Kasumi-1 (cell line): Measurements from ENCODE around the gene TIMM13.
"Not testable (repeated sequence)": the region's sequence is repeated elsewhere in the genome, so short reads cannot be mapped to it uniquely, and the experiment has no call there.

Experiments
- DNase-seq, 2 experiments: peaks; one replicate each; lab custom pipeline; 2025; lab: John Stamatoyannopoulos, UW

TIMM13 gene

GRCh38 chr19:2427429-2428320 lies at the start of gene TIMM13:
TSS of gene TIMM13 (minus strand) at chr19:2427586. CDS start at chr19:2427533, 53 bp downstream.
- DNase-seq: peak; percentile 88 to 89

GRCh38 chr19:2476451-2477140 lies 49.2 kb upstream of the TIMM13 start:
- peak; percentile 36 to 40 for DNase-seq

GRCh38 chr19:2475702-2476450 lies 48.5 kb upstream of the TIMM13 start, which contains the start of gene GADD45B:
TSS of gene GADD45B (plus strand) at chr19:2476127. CDS start at chr19:2476359, 232 bp downstream.
- peak; percentile 93 to 95 for DNase-seq

GRCh38 chr19:2475018-2475701 lies 47.8 kb upstream of the TIMM13 start:
- DNase-seq: peak; percentile 44 to 49

GRCh38 chr19:2474232-2475017 lies 47.0 kb upstream of the TIMM13 start:
- DNase-seq: peak; percentile 71 to 79

GRCh38 chr19:2469915-2470200 lies 42.5 kb upstream of the TIMM13 start:
- DNase-seq: not testable (repeated sequence)

GRCh38 chr19:2469102-2469914 lies 41.9 kb upstream of the TIMM13 start:
- DNase-seq: peak; percentile 16 to 20

- no peak for DNase-seq
These were observed 41.2 kb upstream of the TIMM13 start for GRCh38 chr19:2468596-2468995.

- DNase-seq: no peak
These were observed 37.0 kb upstream of the TIMM13 start for GRCh38 chr19:2464389-2464788.

- DNase-seq: not testable (repeated sequence)
These were observed 36.3 kb upstream of the TIMM13 start for GRCh38 chr19:2463694-2464093.

- no peak for DNase-seq
These were observed 35.4 kb upstream of the TIMM13 start for GRCh38 chr19:2462635-2463421.

- peak; percentile 49 to 54 for DNase-seq
These were observed 34.6 kb upstream of the TIMM13 start for GRCh38 chr19:2461751-2462634.

- no peak for DNase-seq
These were observed 32.9 kb upstream of the TIMM13 start for GRCh38 chr19:2460245-2460644.

GRCh38 chr19:2458776-2459175 lies 31.4 kb upstream of the TIMM13 start:
- not testable (repeated sequence) for DNase-seq

GRCh38 chr19:2458054-2458453 lies 30.7 kb upstream of the TIMM13 start:
- no peak for DNase-seq

GRCh38 chr19:2457394-2458037 lies 30.1 kb upstream of the TIMM13 start:
- no peak for DNase-seq

- DNase-seq: no peak
These were observed 28.6 kb upstream of the TIMM13 start for GRCh38 chr19:2455851-2456570.
